B cell (primary cell): ENCODE data around the gene ZNF556. TPM values are rescaled to one million over a fixed set of nuclear protein-coding genes. Genes with fewer than 3 reads are reported as not detected.
"Not testable (repeated sequence)": the region's sequence is repeated elsewhere in the genome, so short reads cannot be mapped to it uniquely, and the experiment has no call there.

Experiments used
- ATAC-seq: fragments of 200-7000 bp; cut with Tn5 transposase; one replicate; pipeline ENCODE4 v1.10.0; 2021; ENCODE audit warnings: low read depth, mild to moderate bottlenecking, moderate number of reproducible peaks, moderate library complexity
- CTCF ChIA-PET: fragments of 350-600 bp; sonication (Branson Sonifier 250); formaldehyde crosslinking; loops from one replicate; lab custom pipeline; 2021; ENCODE audit warnings: antibody characterized with exemption, inconsistent platforms; lab: Charles Lee
- POLR2A ChIA-PET: fragments of 350-600 bp; sonication (Branson Sonifier 250); formaldehyde crosslinking; loops from one replicate; lab custom pipeline; 2021; ENCODE audit warnings: antibody characterized with exemption; lab: Charles Lee
- DNase-seq: peaks from one replicate; pipeline ENCODE4 v3.0.0; 2013
- H2AFZ ChIP-seq: 2 replicates; pipeline ENCODE4 v1.6.1; 2012; ENCODE audit warnings: mild to moderate bottlenecking, low read depth, low read length; ENCODE audit not compliant: insufficient read depth, poor library complexity, severe bottlenecking
- H3K27ac ChIP-seq, 2 donors: 1 replicate in 1 of 2; 2 replicates in 1 of 2; pipeline ENCODE4 v1.5.1; 2012 to 2013; ENCODE audit warnings: low read length in 2 of 2, mild to moderate bottlenecking in 2 of 2, moderate library complexity in 1 of 2
- H3K27me3 ChIP-seq, 4 experiments: fragments of 200-600 bp in 1 of 4; sonication (generic) in 1 of 4; replicated peaks in 1 of 4; 1 replicate in 2 of 4; 2 replicates in 2 of 4; pipeline versions ENCODE4 v1.6.1 to v1.7.0; 2013 to 2016; ENCODE audit warnings: low read length in 3 of 4, mild to moderate bottlenecking in 2 of 4, mixed read lengths in 1 of 4, moderate library complexity in 1 of 4; ENCODE audit not compliant: insufficient read depth in 4 of 4, control insufficient read depth in 3 of 4; ENCODE audit errors: control extremely low read depth in 1 of 4
- H3K36me3 ChIP-seq, 2 experiments: replicated peaks in 1 of 2; 1 replicate in 1 of 2; 2 replicates in 1 of 2; pipeline versions ENCODE4 v1.6.1 to v1.7.1; 2013; ENCODE audit warnings: low read length in 1 of 2; ENCODE audit not compliant: insufficient read depth in 2 of 2, control insufficient read depth in 1 of 2; ENCODE audit errors: control extremely low read depth in 1 of 2, extremely low read depth in 1 of 2
- H3K4me1 ChIP-seq, 2 donors: fragments of 200-600 bp in 1 of 2; sonication (generic) in 1 of 2; 1 replicate in 1 of 2; 2 replicates in 1 of 2; pipeline versions ENCODE4 v1.5.1 to v1.6.1; 2013 to 2017; ENCODE audit warnings: low read length in 2 of 2; ENCODE audit not compliant: control insufficient read depth in 2 of 2, insufficient read depth in 2 of 2
- H3K4me2 ChIP-seq: replicated peaks from 2 replicates; pipeline ENCODE3; 2012; ENCODE audit warnings: mild to moderate bottlenecking, low read depth, low read length; ENCODE audit not compliant: poor library complexity, severe bottlenecking
- H3K4me3 ChIP-seq, 5 experiments: fragments of 200-600 bp in 1 of 5; sonication (generic) in 1 of 5; 1 replicate in 3 of 5; 2 replicates in 2 of 5; pipeline versions ENCODE4 v1.5.1 to v1.7.0; 2011 to 2016; ENCODE audit warnings: low read length in 4 of 5, mild to moderate bottlenecking in 4 of 5, low read depth in 2 of 5, control low read depth in 1 of 5, moderate library complexity in 1 of 5; ENCODE audit not compliant: insufficient read depth in 1 of 5; ENCODE audit errors: control extremely low read depth in 1 of 5, extremely low read depth in 1 of 5
- H3K79me2 ChIP-seq: fragments of 200-600 bp; sonication (generic); one replicate; pipeline ENCODE4 v1.6.0; 2016; ENCODE audit warnings: low read length; ENCODE audit not compliant: control insufficient read depth, insufficient read depth
- H3K9ac ChIP-seq: fragments of 200-600 bp; sonication (generic); 2 replicates; pipeline ENCODE4 v1.6.1; 2017; ENCODE audit warnings: mild to moderate bottlenecking, low read length, moderate library complexity
- H3K9me3 ChIP-seq, 3 donors: one replicate each; pipeline versions ENCODE4 v1.6.1 to v1.7.1; 2013; ENCODE audit warnings: low read length in 2 of 3; ENCODE audit not compliant: control insufficient read depth in 2 of 3, insufficient read depth in 1 of 3; ENCODE audit errors: control extremely low read depth in 1 of 3
- H4K20me1 ChIP-seq: 2 replicates; pipeline ENCODE4 v1.6.0; 2012; ENCODE audit warnings: mild to moderate bottlenecking, low read length; ENCODE audit not compliant: insufficient read depth, control insufficient read depth, poor library complexity, severe bottlenecking
- H3K27ac Mint-ChIP-seq: one replicate; pipeline ENCODE4 v1.8.0; 2021; ENCODE audit warnings: mixed read lengths
- H3K27me3 Mint-ChIP-seq: one replicate; pipeline ENCODE4 v1.8.0; 2021; ENCODE audit warnings: mixed read lengths
- H3K4me1 Mint-ChIP-seq: one replicate; pipeline ENCODE4 v1.8.0; 2021; ENCODE audit warnings: mixed read lengths
- H3K4me3 Mint-ChIP-seq: one replicate; pipeline ENCODE4 v1.8.0; 2021; ENCODE audit warnings: mixed read lengths
- H3K9me3 Mint-ChIP-seq: one replicate; pipeline ENCODE4 v1.8.0; 2022; ENCODE audit warnings: mixed read lengths; ENCODE audit not compliant: insufficient read depth
- EZH2 ChIP-seq: IDR thresholded peaks from 2 replicates; pipeline ENCODE4 v1.6.1; 2012; ENCODE audit warnings: borderline replicate concordance, low read depth, mild to moderate bottlenecking, moderate library complexity, low read length; ENCODE audit not compliant: insufficient read depth, poor library complexity, severe bottlenecking
- WGBS: methylation state at CpG from one replicate; pipeline ENCODE4 v1.1.5; 2013; ENCODE audit warnings: missing lambda C conversion rate; ENCODE audit not compliant: insufficient coverage; 5-methylcytosine and 5-hydroxymethylcytosine counted together
- intact Hi-C: fragments of 100-400 bp; cut with micrococcal nuclease; formaldehyde crosslinking; loops from one replicate; pipeline ENCODE4 v1.10.0; 2022
- polyA plus RNA-seq: library from polyadenylated mRNA; depleted of rRNA; stranded (reverse); fragments of >200 nt; gene quantifications from 2 replicates; pipeline ENCODE4 v1.2.3, GENCODE V29; 2012
- total RNA-seq, 2 donors: library from RNA; stranded (reverse); fragments of 120-200 nt in 1 of 2; gene quantifications; 1 replicate in 1 of 2; 2 replicates in 1 of 2; pipeline versions ENCODE4 v1.2.3 to v1.2.4, GENCODE V29; 2013 to 2022
- TF ChIP-seq, protein P1 (sequence below): fragments of 200-600 bp; IDR thresholded peaks from one replicate; pipeline ENCODE4 v1.8.0; 2022; ENCODE audit warnings: antibody characterized with exemption, mild to moderate bottlenecking

ZNF556 gene
- total and polyA plus RNA-seq, 2 donors (not counting 1 experiment from before 2014, with no cell fraction given) = 0.13 TPM; not detected in 1

DNA sequence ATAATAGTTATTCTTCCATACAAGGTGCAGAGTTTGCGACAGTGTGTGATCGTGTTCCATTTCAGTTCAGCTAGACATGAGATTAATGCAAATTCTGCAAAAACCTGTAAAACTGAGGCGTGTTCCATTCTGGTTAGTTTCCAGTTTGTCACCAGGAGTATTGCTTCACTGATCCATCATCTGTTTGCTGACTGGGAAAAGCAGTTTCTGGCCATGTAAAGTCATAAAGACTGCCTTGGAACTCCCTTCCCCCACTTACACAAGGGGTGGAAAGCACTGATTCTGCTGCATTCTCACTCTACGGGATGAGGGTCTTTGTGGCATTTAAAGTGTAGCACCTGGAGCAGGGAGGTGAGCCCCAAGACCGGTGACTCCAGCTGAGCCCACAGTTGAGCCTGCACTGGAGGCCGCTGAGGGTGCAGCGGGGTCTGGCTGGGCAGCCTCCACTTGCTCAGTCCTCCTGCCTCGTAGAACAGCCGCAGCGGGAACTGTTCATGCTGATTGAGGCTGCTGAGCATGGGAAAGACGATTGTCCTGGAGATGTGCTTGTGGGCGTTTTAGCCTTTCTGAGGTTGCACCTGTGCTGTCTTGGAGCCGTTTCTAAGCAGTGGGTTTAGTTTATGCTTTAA lies 35.6 kb downstream of the ZNF556 start:
- Histone ChIP-seq H3K79me2 (peaks cover 59% of the 10 kb centered on the region), H2AFZ (no peak overlapping the region), H4K20me1 (no peaks in the 10 kb centered on the region), H3K4me3 (no peak overlapping the region), H3K9ac (no peak overlapping the region), H3K4me2 (no peak overlapping the region), H3K36me3 (peaks cover 0 to 3% of the 10 kb centered on the region in 2 experiments), H3K4me1 (peaks cover 6 to 14% of the 10 kb centered on the region in 2 donors), H3K27me3 (no peaks in the 10 kb centered on the region), H3K27ac (no peak overlapping the region), H3K9me3 (no peaks in the 10 kb centered on the region)
- H3K27me3 Mint-ChIP-seq = no peaks in the 10 kb centered on the region
- TF ChIP-seq EZH2 = no peak
- TF ChIP-seq, protein P1, sequence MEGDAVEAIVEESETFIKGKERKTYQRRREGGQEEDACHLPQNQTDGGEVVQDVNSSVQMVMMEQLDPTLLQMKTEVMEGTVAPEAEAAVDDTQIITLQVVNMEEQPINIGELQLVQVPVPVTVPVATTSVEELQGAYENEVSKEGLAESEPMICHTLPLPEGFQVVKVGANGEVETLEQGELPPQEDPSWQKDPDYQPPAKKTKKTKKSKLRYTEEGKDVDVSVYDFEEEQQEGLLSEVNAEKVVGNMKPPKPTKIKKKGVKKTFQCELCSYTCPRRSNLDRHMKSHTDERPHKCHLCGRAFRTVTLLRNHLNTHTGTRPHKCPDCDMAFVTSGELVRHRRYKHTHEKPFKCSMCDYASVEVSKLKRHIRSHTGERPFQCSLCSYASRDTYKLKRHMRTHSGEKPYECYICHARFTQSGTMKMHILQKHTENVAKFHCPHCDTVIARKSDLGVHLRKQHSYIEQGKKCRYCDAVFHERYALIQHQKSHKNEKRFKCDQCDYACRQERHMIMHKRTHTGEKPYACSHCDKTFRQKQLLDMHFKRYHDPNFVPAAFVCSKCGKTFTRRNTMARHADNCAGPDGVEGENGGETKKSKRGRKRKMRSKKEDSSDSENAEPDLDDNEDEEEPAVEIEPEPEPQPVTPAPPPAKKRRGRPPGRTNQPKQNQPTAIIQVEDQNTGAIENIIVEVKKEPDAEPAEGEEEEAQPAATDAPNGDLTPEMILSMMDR = no peak
- no peaks in the 10 kb centered on the region for H3K9me3 Mint-ChIP-seq
- H3K4me3 Mint-ChIP-seq = peak overlapping the region; percentile 70
- H3K27ac Mint-ChIP-seq = no peak overlapping the region
- peaks cover 18% of the 10 kb centered on the region for H3K4me1 Mint-ChIP-seq
- ChIA-PET POLR2A (no interaction called here), CTCF (no interaction called here)
- DNase-seq (no peak), ATAC-seq (no peak)
- 88% methylated on average over 13 of the region's 13 CpGs for WGBS
- intact Hi-C loops = no loop called here

DNA sequence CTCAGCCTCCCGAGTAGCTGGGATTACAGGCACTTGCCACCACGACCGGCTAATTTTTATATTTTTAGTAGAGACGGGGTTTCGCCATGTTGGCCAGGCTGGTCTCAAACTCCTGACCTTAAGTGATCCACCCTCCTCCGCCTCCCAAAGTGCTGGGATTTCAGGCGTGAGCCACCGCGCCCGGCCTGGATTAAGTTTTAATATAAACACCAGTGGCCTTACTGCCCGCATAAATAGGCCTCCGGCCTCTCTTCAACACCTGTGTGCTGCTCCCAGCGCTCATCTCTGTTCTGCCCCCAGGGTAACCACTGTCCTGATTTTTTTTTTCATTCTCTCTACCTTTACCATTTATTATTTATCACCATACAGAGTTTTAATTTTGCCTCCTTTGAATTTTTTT lies 36.2 kb downstream of the ZNF556 start:
- ATAC-seq, POLR2A ChIA-PET, H3K4me3 ChIP-seq, H2AFZ ChIP-seq, H3K9me3 ChIP-seq, H3K9ac ChIP-seq, H3K4me3 Mint-ChIP-seq, H3K27ac ChIP-seq, H3K27me3 Mint-ChIP-seq, H3K36me3 ChIP-seq, H4K20me1 ChIP-seq, intact Hi-C loops, H3K27me3 ChIP-seq, CTCF ChIA-PET, H3K9me3 Mint-ChIP-seq, H3K27ac Mint-ChIP-seq, H3K4me2 ChIP-seq, DNase-seq: not testable (repeated sequence)
- H3K79me2 ChIP-seq = peaks cover 59% of the 10 kb centered on the region
- H3K4me1 ChIP-seq = peaks cover 6 to 14% of the 10 kb centered on the region in 2 donors
- H3K4me1 Mint-ChIP-seq = peaks cover 18% of the 10 kb centered on the region
- WGBS = 95% methylated on average over 12 of the region's 13 CpGs
